HG02759 (cell line): ENCODE results near the gene RAD51B.

Experiments used
- ATAC-seq: cut with Tn5 transposase; IDR thresholded peaks from one replicate; pipeline ENCODE4 v1.9.1; 2021; ENCODE audit warnings: mild to moderate bottlenecking, moderate library complexity; ENCODE audit not compliant: unreplicated experiment

The RAD51B gene

GRCh38 chr14:68718023-68718990, 898.7 kb downstream of the RAD51B start:
- no peak for ATAC-seq

- no peak for ATAC-seq
Measured at GRCh38 chr14:68719634-68720384, 900.2 kb downstream of the RAD51B start.

- no peak for ATAC-seq
Measured at GRCh38 chr14:68722186-68722585, 902.6 kb downstream of the RAD51B start.

GRCh38 chr14:68722968-68723566, 903.5 kb downstream of the RAD51B start:
- no peak for ATAC-seq

GRCh38 chr14:68723808-68724268, 904.3 kb downstream of the RAD51B start:
- no peak for ATAC-seq

- ATAC-seq: no peak
Measured at GRCh38 chr14:68724914-68725313, 905.3 kb downstream of the RAD51B start.

GRCh38 chr14:68726093-68726695, 906.6 kb downstream of the RAD51B start:
- ATAC-seq: no peak

GRCh38 chr14:68727315-68728047, 907.9 kb downstream of the RAD51B start:
- no peak for ATAC-seq

- ATAC-seq: no peak
Measured at GRCh38 chr14:68728342-68729106, 908.9 kb downstream of the RAD51B start.

- no peak for ATAC-seq
Measured at GRCh38 chr14:68729556-68729955, 910.0 kb downstream of the RAD51B start.

GRCh38 chr14:68730348-68730747, 910.8 kb downstream of the RAD51B start:
- ATAC-seq: no peak

- ATAC-seq: no peak
Measured at GRCh38 chr14:68730811-68731425, 911.3 kb downstream of the RAD51B start.

GRCh38 chr14:68733086-68733914, 913.7 kb downstream of the RAD51B start:
- ATAC-seq: no peak

- peak; percentile 68 for ATAC-seq
Measured at GRCh38 chr14:68734231-68734732, 914.7 kb downstream of the RAD51B start.

GRCh38 chr14:68735856-68736255, 916.3 kb downstream of the RAD51B start:
- ATAC-seq: no peak

- ATAC-seq: no peak
Measured at GRCh38 chr14:68736471-68736871, 916.9 kb downstream of the RAD51B start.

GRCh38 chr14:68737086-68737485, 917.5 kb downstream of the RAD51B start:
- no peak for ATAC-seq

- no peak for ATAC-seq
Measured at GRCh38 chr14:68738559-68738958, 919.0 kb downstream of the RAD51B start.
